ENCODE results near the gene DHX34.
"Not testable (repeated sequence)": the region's sequence is repeated elsewhere in the genome, so short reads cannot be mapped to it uniquely, and the experiment has no call there.

- not testable (repeated sequence) for TF ChIP-seq POLR2A, CTCF (IDR thresholded peaks at IDR 0.05)
Measured at GRCh38 chr19:47365455-47365854, 16.3 kb downstream of the DHX34 start.

Measured in heart left ventricle (tissue), 13 donors.